Endodermal cell (in vitro differentiated cells): ENCODE measurements around the gene PHC2. TPM values are rescaled to one million over a fixed set of nuclear protein-coding genes. Genes with fewer than 3 reads are reported as not detected.

ENCODE experiments used
- DNase-seq: peaks from one replicate; pipeline ENCODE4 v3.0.0-alpha.2; 2017
- H3K27ac ChIP-seq: 2 replicates; pipeline ENCODE4 v1.5.1; 2013; ENCODE audit warnings: mild to moderate bottlenecking, low read depth, low read length, moderate library complexity
- H3K27me3 ChIP-seq: 2 replicates; pipeline ENCODE4 v1.6.1; 2013; ENCODE audit warnings: mild to moderate bottlenecking, low read length, moderate library complexity; ENCODE audit not compliant: insufficient read depth, control insufficient read depth, poor library complexity, severe bottlenecking
- H3K36me3 ChIP-seq: 2 replicates; pipeline ENCODE4 v1.7.0; 2013; ENCODE audit warnings: mild to moderate bottlenecking, low read length, moderate library complexity; ENCODE audit not compliant: control insufficient read depth, insufficient read depth
- H3K4me1 ChIP-seq: one replicate; pipeline ENCODE4 v1.7.0; 2013; ENCODE audit warnings: low read length; ENCODE audit not compliant: control insufficient read depth, insufficient read depth
- H3K4me3 ChIP-seq: 2 replicates; pipeline ENCODE4 v1.5.1; 2013; ENCODE audit warnings: mild to moderate bottlenecking, low read length, moderate library complexity
- H3K9ac ChIP-seq: 2 replicates; pipeline ENCODE4 v1.6.1; 2013; ENCODE audit warnings: mild to moderate bottlenecking, low read length, moderate library complexity; ENCODE audit not compliant: poor library complexity, severe bottlenecking; ENCODE audit errors: extremely low read depth
- H3K9me3 ChIP-seq: 2 replicates; pipeline ENCODE4 v1.6.1; 2013; ENCODE audit warnings: mild to moderate bottlenecking, low read length, moderate library complexity; ENCODE audit not compliant: control insufficient read depth
- H3K27ac Mint-ChIP-seq: 2 replicates; pipeline ENCODE4 v1.8.0; 2020; ENCODE audit warnings: mixed read lengths
- H3K27me3 Mint-ChIP-seq: 2 replicates; pipeline ENCODE4 v1.8.0; 2021; ENCODE audit warnings: mild to moderate bottlenecking, mixed read lengths; ENCODE audit not compliant: insufficient read depth
- H3K36me3 Mint-ChIP-seq: 2 replicates; pipeline ENCODE4 v1.8.0; 2020; ENCODE audit warnings: low read depth, mixed read lengths
- H3K4me1 Mint-ChIP-seq: 2 replicates; pipeline ENCODE4 v1.8.0; 2020; ENCODE audit warnings: mixed read lengths
- H3K4me3 Mint-ChIP-seq: 2 replicates; pipeline ENCODE4 v1.8.0; 2020; ENCODE audit warnings: mild to moderate bottlenecking, moderate library complexity, mixed read lengths
- H3K9me3 Mint-ChIP-seq: 2 replicates; pipeline ENCODE4 v1.8.0; 2020; ENCODE audit warnings: mild to moderate bottlenecking, mixed read lengths
- WGBS, 2 experiments: methylation state at CpG; one replicate each; pipeline versions ENCODE4 v1.1.5 to v1.1.7; 2013; ENCODE audit warnings: missing lambda C conversion rate in 2 of 2, mixed read lengths in 1 of 2; ENCODE audit not compliant: insufficient coverage in 1 of 2, insufficient read length in 1 of 2; 5-methylcytosine and 5-hydroxymethylcytosine counted together
- total RNA-seq, 2 donors: library from RNA; stranded (reverse); fragmentation: NEBNext Ultra II Directional in 1 of 2; extraction: Animal tissue kit (Norgen Biotek cat#: 25700) in 1 of 2; gene quantifications; 2 replicates in 1 of 2; 3 replicates in 1 of 2; pipeline ENCODE4 v1.2.1, GENCODE V29; 2021
- TF ChIP-seq, protein P1 (sequence below): fragments of 200-600 bp; sonication (generic); conservative IDR thresholded peaks from 2 replicates; pipeline ENCODE4 v1.5.0; 2021; ENCODE audit warnings: antibody characterized with exemption, mild to moderate bottlenecking

The PHC2 gene
- total RNA-seq, 2 donors from 2014 or later: 32.1 to 43.9 TPM

DNA sequence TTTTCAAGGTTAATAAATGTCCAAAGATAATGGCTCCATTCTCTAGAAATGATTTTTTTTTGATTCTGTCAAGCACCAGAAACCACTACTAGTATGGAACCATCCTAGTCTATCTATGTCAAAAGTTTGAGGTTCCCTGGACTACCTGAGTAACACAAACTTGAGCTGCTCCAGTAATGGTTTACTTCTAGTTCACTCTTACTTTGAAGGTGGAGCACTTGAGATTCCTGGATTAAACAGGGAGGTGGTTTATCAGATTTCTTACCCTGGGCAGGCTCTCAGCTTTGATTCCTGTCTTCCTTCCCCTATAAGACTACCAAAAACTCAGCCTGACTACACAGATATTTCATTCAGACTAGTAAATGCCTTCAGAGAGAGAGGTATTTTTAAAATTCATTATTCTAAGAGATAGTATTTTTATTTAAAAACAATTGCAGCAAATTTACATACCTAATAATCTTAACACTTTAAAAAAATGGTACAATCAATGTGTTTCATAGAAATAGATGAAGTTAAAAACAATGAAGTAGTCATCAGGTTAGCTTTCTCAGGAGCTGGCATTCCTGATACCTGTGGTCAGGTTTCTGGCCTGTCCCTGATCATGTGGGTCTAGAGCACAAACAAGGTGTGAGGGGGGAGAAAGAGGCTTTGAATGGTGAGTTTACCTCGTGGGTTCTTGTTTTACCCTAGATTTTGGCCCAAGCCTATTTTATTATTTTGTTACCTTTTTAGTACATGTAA lies 23.4 kb downstream of the PHC2 start:
- no peaks in the 10 kb centered on the region for H3K4me1 Mint-ChIP-seq
- Histone ChIP-seq H3K4me3 (no peak overlapping the region), H3K9me3 (no peaks in the 10 kb centered on the region), H3K36me3 (no peaks in the 10 kb centered on the region), H3K9ac (no peak overlapping the region), H3K4me1 (no peaks in the 10 kb centered on the region), H3K27ac (no peak overlapping the region), H3K27me3 (no peaks in the 10 kb centered on the region)
- no peak overlapping the region for H3K4me3 Mint-ChIP-seq
- no peak overlapping the region for H3K27ac Mint-ChIP-seq
- no peak for DNase-seq
- TF ChIP-seq, protein P1, sequence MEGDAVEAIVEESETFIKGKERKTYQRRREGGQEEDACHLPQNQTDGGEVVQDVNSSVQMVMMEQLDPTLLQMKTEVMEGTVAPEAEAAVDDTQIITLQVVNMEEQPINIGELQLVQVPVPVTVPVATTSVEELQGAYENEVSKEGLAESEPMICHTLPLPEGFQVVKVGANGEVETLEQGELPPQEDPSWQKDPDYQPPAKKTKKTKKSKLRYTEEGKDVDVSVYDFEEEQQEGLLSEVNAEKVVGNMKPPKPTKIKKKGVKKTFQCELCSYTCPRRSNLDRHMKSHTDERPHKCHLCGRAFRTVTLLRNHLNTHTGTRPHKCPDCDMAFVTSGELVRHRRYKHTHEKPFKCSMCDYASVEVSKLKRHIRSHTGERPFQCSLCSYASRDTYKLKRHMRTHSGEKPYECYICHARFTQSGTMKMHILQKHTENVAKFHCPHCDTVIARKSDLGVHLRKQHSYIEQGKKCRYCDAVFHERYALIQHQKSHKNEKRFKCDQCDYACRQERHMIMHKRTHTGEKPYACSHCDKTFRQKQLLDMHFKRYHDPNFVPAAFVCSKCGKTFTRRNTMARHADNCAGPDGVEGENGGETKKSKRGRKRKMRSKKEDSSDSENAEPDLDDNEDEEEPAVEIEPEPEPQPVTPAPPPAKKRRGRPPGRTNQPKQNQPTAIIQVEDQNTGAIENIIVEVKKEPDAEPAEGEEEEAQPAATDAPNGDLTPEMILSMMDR: no peak
- no peaks in the 10 kb centered on the region for H3K36me3 Mint-ChIP-seq
- WGBS, 2 experiments: 100% methylated on average over 1 of the region's 1 CpG; no CpG with 5 or more reads in 1 of the 2 experiments
- peaks cover 3% of the 10 kb centered on the region for H3K27me3 Mint-ChIP-seq
- peaks cover 1% of the 10 kb centered on the region for H3K9me3 Mint-ChIP-seq

DNA sequence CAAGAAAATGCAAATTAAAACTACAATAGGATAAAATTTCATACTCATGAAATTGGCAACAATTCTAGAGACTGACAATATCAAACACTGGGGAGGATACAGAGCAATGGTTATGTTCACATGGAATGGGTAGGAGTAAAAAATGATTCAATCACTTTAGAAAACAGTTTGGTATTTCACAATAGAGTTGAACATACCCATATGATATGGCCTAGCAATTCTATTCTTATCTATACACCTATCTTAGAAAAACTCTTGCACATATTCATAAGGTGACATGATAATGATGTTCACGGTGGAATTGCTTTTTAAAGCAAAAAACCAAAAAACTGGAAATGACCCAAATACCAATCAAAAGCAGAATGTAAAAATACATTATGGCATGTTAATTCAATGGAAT lies 28.7 kb downstream of the PHC2 start:
- H3K4me1 Mint-ChIP-seq: no peaks in the 10 kb centered on the region
- no peak for DNase-seq
- Histone ChIP-seq H3K36me3 (no peaks in the 10 kb centered on the region), H3K27me3 (no peaks in the 10 kb centered on the region), H3K4me3 (no peak overlapping the region), H3K9ac (no peak overlapping the region), H3K27ac (no peak overlapping the region), H3K9me3 (no peaks in the 10 kb centered on the region), H3K4me1 (no peaks in the 10 kb centered on the region)
- 100% methylated on average over 1 of the region's 1 CpG; no CpG with 5 or more reads in 1 of the 2 experiments for WGBS, 2 experiments
- H3K27me3 Mint-ChIP-seq: peaks cover 9% of the 10 kb centered on the region
- H3K27ac Mint-ChIP-seq: no peak overlapping the region
- H3K4me3 Mint-ChIP-seq: no peak overlapping the region
- H3K36me3 Mint-ChIP-seq: no peaks in the 10 kb centered on the region
- peaks cover 1% of the 10 kb centered on the region for H3K9me3 Mint-ChIP-seq
- TF ChIP-seq, protein P1: no peak

DNA sequence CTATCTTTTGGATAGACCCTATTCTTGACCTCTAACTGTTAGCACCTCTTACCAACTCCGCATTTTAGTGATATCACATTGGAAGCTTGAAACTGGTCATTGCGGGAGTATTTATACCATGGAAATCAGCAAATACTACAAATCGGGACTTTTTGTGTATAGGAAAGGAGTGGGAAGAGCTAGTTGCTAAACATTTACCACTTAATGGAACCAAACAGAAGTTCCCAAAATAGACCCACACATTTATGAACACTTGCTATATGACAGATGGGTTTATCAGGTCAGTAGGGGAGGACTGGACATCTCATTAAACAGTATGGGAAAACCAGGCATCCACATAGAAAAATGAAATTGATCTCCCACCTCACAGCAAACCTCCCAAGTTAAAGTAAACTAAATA lies 29.4 kb downstream of the PHC2 start:
- WGBS, 2 experiments: 100% methylated on average over 1 to 3 of the region's 3 CpGs
- peaks cover 6% of the 10 kb centered on the region for H3K27me3 Mint-ChIP-seq
- no peaks in the 10 kb centered on the region for H3K36me3 Mint-ChIP-seq
- Histone ChIP-seq H3K36me3 (no peaks in the 10 kb centered on the region), H3K27ac (no peak overlapping the region), H3K4me3 (no peak overlapping the region), H3K9ac (no peak overlapping the region), H3K9me3 (no peaks in the 10 kb centered on the region), H3K27me3 (no peaks in the 10 kb centered on the region), H3K4me1 (no peaks in the 10 kb centered on the region)
- TF ChIP-seq, protein P1: no peak
- H3K27ac Mint-ChIP-seq: no peak overlapping the region
- H3K4me3 Mint-ChIP-seq: no peak overlapping the region
- no peak for DNase-seq
- H3K4me1 Mint-ChIP-seq: no peaks in the 10 kb centered on the region
- peaks cover 1% of the 10 kb centered on the region for H3K9me3 Mint-ChIP-seq
